Caki2 (cell line): Measurements from ENCODE around the gene UGT2B15. TPM values are rescaled to one million over a fixed set of nuclear protein-coding genes. Genes with fewer than 3 reads are reported as not detected.

Source experiments
- total RNA-seq: library from RNA; depleted of rRNA; stranded (reverse); fragments of >200 nt; shearing (Covaris generic); gene quantifications from 2 replicates; pipeline ENCODE4 v1.2.3, GENCODE V29; 2014; ENCODE audit warnings: low replicate concordance; rRNA removed

The UGT2B15 gene
- total RNA-seq, 1 experiment from 2014 or later = not detected

Other genes starting within 250 kb of the UGT2B15 start
- gene TMPRSS11E, start 223.2 kb downstream of the UGT2B15 start, total RNA-seq = 0.96 TPM in 1 of 2 replicates, not detected in the other
- not detected in 2 replicates for gene UGT2B17, start 94.3 kb downstream of the UGT2B15 start, total RNA-seq
- not detected in 2 replicates for gene UGT2B10, start 145.3 kb upstream of the UGT2B15 start, total RNA-seq